Stimulated activated CD4-positive, alpha-beta T cell treated with anti-CD3 and anti-CD28 coated beads, TNF-alpha, amount 100 ng/mL, for 4 hours (primary cell): ENCODE measurements around the gene TLN1.

ENCODE experiments used
- DNase-seq, 3 experiments: peaks; one replicate each; pipeline ENCODE4 v3.0.0-alpha.2; 2020; ENCODE audit warnings: low read depth in 3 of 3

Gene TLN1

DNA sequence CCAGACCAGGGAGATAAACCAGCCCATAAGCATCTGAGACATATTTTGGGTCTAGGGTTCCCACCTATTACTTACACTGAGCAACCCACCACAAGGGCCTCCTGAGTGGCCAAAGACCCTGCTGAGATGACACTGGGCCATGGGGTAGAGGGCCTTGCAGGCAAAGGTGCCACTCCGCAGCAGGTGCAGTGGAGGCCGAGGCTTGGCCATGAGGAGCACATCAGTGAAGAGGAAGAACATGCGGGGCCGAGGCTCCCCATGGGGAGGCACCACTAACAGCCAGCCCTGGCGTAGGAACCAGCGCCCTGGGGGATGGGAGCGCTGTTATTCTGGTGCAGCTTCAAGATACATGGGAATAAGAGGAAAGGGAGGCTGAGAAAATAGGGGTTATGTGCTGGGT is 69.6 kb downstream of the TLN1 start:
- no peak for DNase-seq

DNA sequence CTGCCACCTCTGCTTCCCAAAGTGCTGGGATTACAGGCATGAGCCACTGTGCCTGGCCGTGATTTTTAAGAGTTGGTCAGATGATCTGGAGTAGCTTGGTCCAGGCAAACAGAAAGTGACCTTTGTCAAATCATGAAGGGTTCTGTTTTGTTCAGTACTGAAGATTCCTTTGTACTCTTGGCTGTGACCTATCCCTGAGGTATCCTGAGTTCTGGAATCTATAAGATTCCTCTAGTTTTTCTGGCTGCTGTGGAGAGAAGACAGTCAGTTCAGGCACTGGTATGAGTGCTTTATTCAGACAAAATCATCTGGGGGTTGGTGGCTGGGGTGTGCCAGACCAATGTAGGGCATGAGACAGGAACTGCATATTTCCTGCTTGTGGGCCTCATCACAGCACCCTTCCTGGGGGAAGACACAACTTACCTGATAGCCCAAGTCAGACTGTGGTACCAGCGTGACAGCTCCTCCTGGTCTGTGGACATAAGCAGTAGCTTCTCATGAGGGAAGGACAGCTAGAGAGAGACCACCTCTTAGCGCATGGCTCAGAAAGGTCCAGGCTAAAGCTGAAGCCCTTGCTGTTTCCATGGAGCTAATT is 70.1 kb downstream of the TLN1 start:
- DNase-seq = no peak

DNA sequence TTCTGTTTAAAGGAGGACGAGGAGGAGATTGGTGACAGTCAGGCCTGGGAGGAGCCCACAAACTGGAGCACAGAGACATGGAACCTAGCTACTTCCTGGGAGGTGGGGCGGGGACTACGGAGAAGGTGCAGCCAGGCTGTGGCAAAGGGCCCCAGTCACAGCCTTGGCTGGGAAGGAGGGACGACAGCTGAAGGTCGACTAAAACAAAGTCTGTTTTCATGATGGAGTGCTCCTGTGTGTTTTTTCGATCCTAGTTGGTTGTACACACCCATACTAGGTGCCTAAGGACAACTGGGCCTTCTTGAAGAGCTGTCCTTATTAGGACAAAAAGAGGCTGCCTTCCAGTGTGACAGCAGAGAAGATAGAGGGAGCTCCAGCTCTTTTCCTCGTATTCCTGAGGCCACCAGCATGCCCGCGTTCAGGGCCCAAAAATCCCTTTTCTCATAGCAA is 71.0 kb downstream of the TLN1 start:
- DNase-seq = no peak

DNA sequence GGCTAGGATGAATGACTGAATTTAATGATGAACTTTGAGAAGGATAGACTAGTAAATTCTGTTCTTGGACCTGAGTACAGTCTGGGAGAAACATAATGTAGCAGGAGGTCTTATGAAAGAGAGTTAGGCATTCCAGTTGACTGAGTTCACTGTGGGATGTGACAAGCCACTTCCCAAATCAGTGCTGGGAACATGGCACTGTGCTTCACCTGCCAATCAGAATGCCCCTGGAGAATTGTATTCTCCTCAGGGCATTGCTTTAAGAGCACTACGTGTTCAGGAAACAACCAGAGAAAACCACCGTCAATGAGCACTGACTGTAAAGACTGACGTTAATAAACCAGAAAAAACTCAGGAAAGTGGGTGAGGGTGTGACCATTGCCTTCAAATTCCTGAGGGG is 72.7 kb downstream of the TLN1 start:
- no peak for DNase-seq

DNA sequence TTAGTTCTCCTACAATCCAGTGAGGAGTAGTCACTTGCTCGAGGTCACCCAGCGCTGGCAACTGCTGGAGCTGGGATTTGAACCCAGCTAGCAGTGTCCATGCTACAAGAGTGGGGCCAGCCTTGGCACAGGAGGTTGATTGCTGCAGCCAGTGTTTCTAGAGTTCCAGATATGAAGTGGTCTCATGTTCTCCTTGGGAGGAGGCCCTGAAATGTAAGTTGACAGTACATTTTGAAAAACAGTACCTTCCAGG is 73.1 kb downstream of the TLN1 start:
- no peak for DNase-seq

DNA sequence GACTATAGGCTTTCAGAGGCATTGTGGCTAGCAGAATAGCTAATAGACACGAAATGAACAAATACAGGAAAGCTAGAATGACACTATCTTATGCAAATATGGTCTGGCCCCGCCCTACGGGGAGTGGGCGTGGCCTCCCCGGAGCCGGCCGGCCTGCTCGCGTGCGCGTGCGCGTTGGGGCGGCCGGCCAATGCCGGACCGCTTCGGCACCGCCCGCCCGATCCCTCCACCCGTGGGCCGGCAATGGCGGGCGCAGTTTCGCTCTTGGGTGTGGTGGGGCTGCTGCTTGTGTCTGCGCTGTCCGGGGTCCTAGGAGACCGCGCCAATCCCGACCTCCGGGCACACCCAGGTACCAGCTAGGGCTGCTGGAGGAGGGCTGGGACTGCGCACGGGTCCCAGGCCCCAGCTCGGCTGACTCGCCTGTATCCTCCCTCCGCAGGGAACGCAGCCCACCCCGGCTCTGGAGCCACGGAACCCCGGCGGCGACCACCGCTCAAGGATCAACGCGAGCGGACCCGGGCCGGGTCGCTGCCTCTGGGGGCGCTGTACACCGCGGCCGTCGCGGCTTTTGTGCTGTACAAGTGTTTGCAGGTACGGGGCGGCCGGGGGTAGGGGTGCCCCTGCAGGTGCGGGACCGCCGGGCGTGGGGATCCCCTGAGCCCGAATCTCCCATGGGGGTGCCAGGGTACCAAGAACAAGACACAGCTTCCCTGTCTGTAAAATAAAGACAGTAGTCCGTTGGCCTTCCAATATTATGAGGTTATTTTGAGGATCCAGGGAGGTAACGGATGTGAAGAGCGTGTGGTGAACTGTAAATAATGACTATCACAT is 73.6 kb downstream of the TLN1 start, which contains the start of gene CCDC107:
CCDC107 (plus strand) TSS at position 156 of the 831 bp plus-strand sequence; CDS start at position 244, 88 bp downstream.
- DNase-seq = peak; percentile 70 to 79 (median 72)

DNA sequence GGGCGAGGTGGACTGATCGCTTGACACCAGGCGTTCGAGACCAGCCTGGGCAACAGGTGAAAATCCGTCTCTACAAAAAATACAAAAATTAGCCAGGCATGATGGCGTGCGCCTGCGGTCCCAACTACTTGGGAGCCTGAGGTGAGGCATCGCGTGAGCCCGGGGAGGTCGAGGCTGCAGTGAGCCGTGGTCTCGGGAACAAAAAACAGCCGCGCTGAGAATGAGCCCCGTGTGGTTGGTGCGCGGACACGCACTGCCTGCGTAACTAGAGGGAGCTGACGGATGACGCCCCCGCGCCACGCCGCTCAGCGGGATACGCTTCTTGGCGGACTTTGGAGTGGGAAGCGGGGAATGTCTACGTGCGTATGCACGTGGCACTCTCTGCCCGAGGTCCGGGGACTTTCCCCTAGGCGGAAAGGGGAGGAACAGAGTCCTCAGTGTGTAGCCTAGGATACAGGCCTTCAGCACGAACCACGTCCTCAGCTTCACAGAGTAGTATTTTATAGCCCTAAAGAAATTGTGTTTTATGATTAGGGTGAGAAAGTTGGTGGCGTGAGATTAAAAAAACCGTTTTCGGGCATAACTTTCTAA is 74.4 kb downstream of the TLN1 start, which contains the start of gene RMRP:
RMRP (minus strand) TSS at position 474 of the 591 bp plus-strand sequence.
- peak; percentile 89 to 91 (median 90) for DNase-seq

DNA sequence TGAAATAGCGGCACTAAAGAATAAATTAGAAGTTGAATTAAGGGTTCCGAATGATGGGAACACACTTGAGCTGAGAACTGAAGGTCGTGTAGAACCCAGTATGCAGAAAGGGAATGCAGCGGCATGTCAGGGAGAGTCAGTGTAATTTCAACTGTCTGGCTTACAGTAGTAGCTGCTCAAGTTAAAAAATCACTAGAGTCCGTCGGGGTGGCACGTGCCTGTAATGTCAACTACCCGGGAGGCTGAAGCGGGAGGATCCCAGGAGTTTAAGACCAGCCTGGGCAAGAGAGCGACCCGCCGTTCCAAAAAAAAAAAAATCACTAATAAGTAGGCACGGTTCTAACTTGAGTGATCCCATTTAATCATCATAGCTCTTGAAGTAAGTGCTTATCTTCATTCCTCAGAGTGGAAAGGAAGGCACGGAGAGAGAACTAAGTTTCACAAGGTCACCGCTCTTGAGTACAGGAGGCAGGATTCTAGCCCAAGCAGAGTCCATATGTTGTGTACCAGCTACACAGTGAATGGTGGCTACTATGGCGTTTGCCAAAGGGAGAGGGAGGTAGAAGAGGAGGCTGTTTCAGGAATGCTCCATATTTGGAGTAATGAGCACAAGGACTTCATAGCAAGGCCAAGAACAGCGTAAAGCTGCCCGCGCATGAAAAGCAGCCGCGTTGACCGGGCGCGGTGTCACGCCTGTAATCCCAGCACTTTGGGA is 75.0 kb downstream of the TLN1 start:
- DNase-seq = no peak

DNA sequence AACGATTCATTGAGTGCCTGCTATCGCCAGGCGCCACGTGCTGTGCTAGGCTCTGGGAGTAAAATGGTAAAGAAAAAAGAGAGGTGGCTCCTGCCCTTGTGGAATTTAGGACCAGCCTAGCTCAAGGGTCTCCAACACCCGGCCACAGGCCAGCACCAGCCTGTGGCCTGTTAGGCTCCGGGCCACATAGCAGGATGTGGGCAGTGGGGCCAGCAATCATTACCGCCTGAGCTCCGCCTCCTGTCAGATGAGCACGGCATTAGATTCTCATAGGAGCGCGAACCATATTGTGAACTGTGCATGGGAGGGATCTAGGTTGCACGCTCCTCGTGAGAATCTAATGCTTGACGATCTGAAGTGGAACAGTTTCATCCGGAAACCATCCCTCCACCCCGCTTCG is 75.6 kb downstream of the TLN1 start:
- DNase-seq = no peak

DNA sequence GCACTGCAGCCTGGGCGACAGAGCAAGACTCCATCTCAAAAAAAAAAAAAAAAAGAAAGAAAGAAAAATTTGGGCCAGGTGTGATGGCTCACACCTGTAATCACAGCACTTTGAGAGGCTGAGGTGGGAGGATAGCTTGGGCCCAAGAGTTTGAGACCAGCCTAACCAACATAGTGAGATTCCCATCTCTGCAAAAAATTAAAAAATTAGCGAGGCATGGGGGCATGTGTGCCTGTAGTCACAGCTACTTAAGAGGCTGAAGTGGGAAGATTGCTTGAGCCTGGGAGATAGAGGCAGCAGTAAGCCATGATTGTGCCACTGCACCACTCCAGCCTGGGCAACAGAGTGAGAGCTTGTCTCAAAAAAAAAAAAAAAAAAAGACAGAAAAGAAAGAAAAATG is 78.4 kb downstream of the TLN1 start:
- no peak for DNase-seq

DNA sequence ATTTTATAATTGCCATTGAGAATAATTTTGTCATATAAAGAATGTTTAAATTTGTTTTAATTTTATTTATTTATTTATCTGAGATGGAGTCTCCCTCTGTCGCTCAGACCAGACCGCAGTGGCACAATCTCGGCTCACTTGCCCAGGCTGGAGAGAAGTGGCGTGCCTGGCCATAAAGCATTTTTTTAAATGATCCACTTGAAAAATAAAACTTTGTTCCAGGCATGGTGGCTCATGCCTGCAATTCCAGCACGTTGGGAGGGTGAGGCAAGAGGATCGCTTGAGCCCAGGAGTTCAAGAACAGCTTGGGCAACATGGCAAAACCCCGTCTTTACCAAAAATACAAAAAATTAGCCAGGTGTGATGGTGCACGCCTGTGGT is 79.2 kb downstream of the TLN1 start:
- no peak for DNase-seq

DNA sequence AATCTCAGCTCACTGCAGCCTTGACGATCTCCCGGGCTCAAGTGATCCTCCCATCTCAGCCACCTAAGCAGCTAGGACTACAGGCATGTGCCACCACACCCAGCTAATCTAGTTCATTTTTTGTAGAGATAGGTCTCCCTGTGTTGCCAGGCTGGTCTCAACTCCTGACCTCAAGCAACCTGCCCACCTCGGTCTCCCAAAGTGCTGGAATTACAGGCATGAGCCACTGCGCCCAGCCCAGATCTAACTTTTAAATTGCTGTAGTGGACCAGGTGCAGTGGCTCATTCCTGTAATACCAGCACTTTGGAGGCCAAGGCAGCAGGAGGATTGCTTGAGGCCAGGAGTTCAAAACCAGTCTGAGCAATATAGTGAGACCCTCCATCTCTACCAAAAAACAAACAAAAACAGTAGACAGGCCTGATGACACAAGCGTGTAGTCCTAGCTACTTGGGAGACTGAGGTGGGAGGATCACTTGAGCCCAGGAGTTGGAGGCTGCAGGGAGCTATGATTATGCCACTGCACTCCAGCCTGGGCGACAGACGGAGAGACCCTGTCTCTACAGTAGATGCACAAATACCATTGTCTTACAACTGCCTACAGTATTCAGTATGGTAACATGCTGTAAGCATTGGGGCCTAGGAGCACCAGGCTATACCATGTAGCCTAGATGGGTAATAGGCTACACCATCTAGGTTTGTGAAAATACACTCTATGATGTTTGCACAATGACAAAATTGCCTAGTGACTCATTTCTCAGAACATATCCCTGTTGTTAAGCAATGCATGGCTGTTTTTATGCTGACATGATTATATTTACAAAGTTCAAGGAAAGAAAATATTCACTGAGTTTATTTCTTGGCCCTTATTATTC is 79.8 kb downstream of the TLN1 start:
- no peak for DNase-seq

DNA sequence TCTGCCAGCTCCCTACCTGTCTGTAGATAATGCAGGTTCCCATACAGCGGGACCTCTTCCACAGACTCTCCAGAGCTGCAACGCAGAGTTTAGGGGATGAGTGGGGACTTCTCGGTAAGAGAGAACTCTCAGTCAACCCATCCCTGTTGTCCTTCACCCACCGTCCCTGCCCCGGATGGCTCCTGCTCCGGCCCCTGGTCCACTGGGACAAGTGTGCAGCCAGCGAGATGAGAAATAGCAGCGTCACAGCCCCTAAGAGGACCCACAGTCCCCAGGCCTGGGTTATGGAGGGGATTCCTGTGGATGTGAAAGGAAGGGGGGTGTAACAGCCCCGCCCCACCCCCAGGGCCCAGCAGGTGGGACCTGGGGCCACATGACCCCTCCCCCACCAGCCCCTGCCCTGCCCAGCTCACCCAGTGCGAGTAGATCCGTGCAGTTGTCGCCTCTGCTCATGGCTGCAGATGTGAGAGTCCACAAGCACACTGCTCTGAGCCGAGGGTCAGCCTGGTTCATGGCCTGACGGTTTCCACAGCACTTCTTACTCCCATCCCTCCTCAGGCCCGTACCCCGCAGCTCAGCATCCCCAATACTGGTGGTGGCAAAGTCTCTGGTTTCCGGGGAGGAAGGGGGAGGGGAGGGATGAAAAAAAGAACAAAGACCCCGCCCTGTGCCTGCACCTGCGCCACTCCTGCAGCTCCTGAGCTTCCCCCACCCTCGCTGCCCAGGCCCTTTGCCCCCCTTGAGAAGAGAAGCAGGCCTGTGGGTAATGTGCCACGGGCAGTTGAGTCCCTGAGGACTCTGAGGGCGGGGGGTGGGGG is 81.4 kb downstream of the TLN1 start, which contains the start of gene SIT1:
SIT1 (minus strand) TSS at position 591 of the 818 bp plus-strand sequence; CDS start at position 513, 78 bp downstream.
- no peak for DNase-seq

DNA sequence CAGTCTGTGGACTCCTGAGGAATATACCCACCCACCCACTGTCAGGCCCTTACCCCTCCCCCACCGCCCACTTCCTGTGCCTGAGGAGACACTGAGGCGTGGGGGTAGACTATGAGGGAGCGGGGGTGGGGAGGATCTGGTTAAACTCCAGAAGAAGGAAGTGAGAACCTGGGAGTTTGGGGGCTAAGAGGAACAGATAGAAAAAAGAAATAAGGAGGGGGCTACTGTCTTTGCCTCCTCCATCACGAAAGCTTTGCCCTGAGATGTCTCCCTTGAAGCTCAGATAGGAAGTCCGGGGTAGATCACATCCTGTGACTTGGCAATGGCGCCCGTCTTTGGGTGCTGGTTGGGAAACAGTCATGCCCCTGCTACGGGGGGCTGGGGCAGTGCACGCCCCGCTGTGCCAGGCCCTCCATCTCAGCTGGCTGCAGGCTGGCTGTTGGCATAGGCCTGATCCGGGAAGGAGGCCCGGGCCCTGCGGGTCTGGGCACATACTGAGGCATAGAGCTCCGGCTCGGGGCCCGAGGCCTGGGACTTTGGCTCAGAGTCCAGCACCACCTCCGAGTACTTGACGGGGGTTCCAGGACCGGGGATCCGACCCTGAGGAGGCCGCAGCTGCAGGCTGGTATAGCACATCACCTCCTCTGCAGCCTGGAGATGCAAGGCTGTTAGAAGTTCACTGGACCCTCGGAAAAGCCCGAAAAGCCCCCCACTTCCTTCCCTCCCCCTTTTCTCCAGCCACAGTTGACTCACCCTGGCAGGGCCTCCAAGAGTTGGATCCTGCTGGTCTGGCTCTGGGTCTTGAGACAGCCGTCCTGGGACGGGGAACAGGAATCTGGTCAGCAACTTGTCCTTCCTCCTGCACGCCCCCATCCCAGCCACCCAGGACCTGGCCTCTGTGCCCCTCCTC is 82.3 kb downstream of the TLN1 start:
- no peak for DNase-seq
